GM23248 (cell line): ENCODE results near the gene PDPR. TPM values are rescaled to one million over a fixed set of nuclear protein-coding genes. Genes with fewer than 3 reads are reported as not detected.
"Not testable (repeated sequence)": the region's sequence is repeated elsewhere in the genome, so short reads cannot be mapped to it uniquely, and the experiment has no call there.

ENCODE experiments used
- DNase-seq: peaks from one replicate; pipeline ENCODE4 v3.0.0-alpha.2; 2015
- H2AFZ ChIP-seq: fragments of 200-600 bp; sonication (generic); 2 replicates; pipeline ENCODE4 v1.6.1; 2016; ENCODE audit warnings: antibody characterized with exemption
- H3F3A ChIP-seq: fragments of 200-600 bp; sonication (generic); 2 replicates; pipeline ENCODE4 v1.6.1; 2016; ENCODE audit warnings: mild to moderate bottlenecking, antibody characterized with exemption, mixed run types; ENCODE audit not compliant: insufficient read depth
- H3K27ac ChIP-seq: fragments of 200-600 bp; sonication (generic); 2 replicates; pipeline ENCODE4 v1.5.1; 2016; ENCODE audit warnings: mild to moderate bottlenecking
- H3K27me3 ChIP-seq: fragments of 200-600 bp; sonication (generic); replicated peaks from 2 replicates; pipeline ENCODE4 v1.6.1; 2016; ENCODE audit warnings: mild to moderate bottlenecking; ENCODE audit not compliant: insufficient read depth
- H3K36me3 ChIP-seq: fragments of 200-600 bp; sonication (generic); 2 replicates; pipeline ENCODE4 v1.6.1; 2016; ENCODE audit warnings: low read depth, mild to moderate bottlenecking
- H3K4me1 ChIP-seq: fragments of 200-600 bp; sonication (generic); 2 replicates; pipeline ENCODE4 v1.6.1; 2016; ENCODE audit warnings: mild to moderate bottlenecking; ENCODE audit not compliant: insufficient read depth
- H3K4me2 ChIP-seq: fragments of 200-600 bp; sonication (generic); one replicate; pipeline ENCODE4 v1.6.1; 2016; ENCODE audit warnings: mild to moderate bottlenecking; ENCODE audit not compliant: unreplicated experiment
- H3K4me3 ChIP-seq: fragments of 200-600 bp; sonication (generic); 2 replicates; pipeline ENCODE4 v1.5.1; 2016; ENCODE audit warnings: mild to moderate bottlenecking
- H3K79me2 ChIP-seq: fragments of 200-600 bp; sonication (generic); 2 replicates; pipeline ENCODE4 v1.6.1; 2016; ENCODE audit warnings: mild to moderate bottlenecking; ENCODE audit not compliant: insufficient read depth
- H3K9ac ChIP-seq: fragments of 200-600 bp; sonication (generic); 2 replicates; pipeline ENCODE4 v1.6.1; 2016; ENCODE audit warnings: mild to moderate bottlenecking
- H3K9me2 ChIP-seq: fragments of 200-600 bp; sonication (generic); 2 replicates; pipeline ENCODE4 v1.6.1; 2016; ENCODE audit warnings: mixed run types, mild to moderate bottlenecking, moderate library complexity; ENCODE audit not compliant: insufficient read depth
- H3K9me3 ChIP-seq: fragments of 200-600 bp; sonication (generic); one replicate; pipeline ENCODE4 v1.6.1; 2017; ENCODE audit warnings: low read depth
- H4K20me1 ChIP-seq: fragments of 200-600 bp; sonication (generic); 2 replicates; pipeline ENCODE4 v1.6.0; 2016; ENCODE audit not compliant: insufficient read depth
- WGBS, 2 experiments: methylation state at CpG; one replicate each; pipeline ENCODE4 v1.1.6; 2015 to 2017; ENCODE audit warnings: low lambda C conversion rate in 2 of 2, low coverage in 1 of 2; ENCODE audit errors: missing lambda C conversion rate in 2 of 2; 5-methylcytosine and 5-hydroxymethylcytosine counted together
- in situ Hi-C: fragments of 300-500 bp; cut with MboI; formaldehyde crosslinking; loops from 2 replicates; pipeline ENCODE4 v1.15.0; 2020
- polyA plus RNA-seq: library from polyadenylated mRNA; unstranded; fragments of >200 nt; fragmentation: Nextera tagmentation; extraction: Ambion mirVana; gene quantifications from 2 replicates; pipeline ENCODE4 v1.2.1, GENCODE V29; 2016
- total RNA-seq: library from RNA; depleted of rRNA; stranded (reverse); fragments of >200 nt; shearing (Covaris generic); gene quantifications from 2 replicates; pipeline ENCODE4 v1.2.3, GENCODE V29; 2014

The PDPR gene
- total and polyA plus RNA-seq, 2 experiments from 2014 or later = 5.3 to 8.6 TPM

DNA sequence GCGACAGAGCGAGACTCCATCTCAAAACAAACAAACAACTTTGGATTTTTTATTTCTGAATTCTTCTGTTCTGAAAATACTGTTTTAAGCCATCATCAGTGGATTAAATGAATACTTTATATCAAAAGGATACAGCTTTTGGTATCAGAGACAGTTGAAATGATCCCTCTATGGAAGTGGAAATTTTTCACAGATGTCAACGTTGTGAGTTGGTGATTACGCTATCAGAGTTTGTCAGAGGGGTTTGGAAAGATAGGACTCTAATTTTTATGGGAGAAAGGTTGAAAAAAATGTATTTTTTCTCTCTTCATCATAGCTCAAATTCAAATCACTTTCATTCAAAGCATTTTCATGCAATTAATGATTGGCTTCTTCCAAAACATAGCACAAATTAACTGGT is 30.2 kb upstream of the PDPR start:
- H4K20me1 ChIP-seq, H3K27ac ChIP-seq, in situ Hi-C loops, H3K4me3 ChIP-seq, H3F3A ChIP-seq, DNase-seq, H3K9ac ChIP-seq, H3K36me3 ChIP-seq, H2AFZ ChIP-seq, H3K9me2 ChIP-seq, H3K79me2 ChIP-seq, H3K9me3 ChIP-seq, H3K27me3 ChIP-seq, H3K4me2 ChIP-seq, H3K4me1 ChIP-seq: not testable (repeated sequence)
- 74 to 84% methylated on average over 4 of the region's 4 CpGs for WGBS, 2 experiments

DNA sequence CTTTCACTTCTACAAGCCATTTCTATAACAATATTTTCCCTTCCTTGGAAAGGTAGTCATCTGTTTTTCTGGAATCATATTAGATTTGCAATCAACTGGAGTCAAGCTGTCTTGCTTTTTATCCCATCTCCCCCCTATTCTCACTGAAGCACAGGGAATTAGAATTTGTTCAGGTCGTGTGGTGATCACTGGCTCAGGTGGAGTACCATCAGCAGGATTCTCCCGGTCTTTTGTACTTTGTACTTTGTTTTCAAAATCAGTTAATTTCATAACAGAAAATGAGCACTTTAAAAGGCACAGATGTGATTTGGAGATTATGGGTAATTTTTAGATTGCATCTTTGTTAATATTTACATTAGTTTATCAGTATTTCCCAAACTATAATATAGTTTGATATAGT is 26.0 kb upstream of the PDPR start:
- H3K9me2 ChIP-seq, H3K36me3 ChIP-seq, H4K20me1 ChIP-seq, H3F3A ChIP-seq, H3K79me2 ChIP-seq, H3K27ac ChIP-seq, in situ Hi-C loops, DNase-seq, H3K4me1 ChIP-seq, H2AFZ ChIP-seq, H3K9me3 ChIP-seq, H3K4me2 ChIP-seq, H3K9ac ChIP-seq, H3K27me3 ChIP-seq, H3K4me3 ChIP-seq: not testable (repeated sequence)
- 50 to 52% methylated on average over 2 of the region's 2 CpGs for WGBS, 2 experiments

DNA sequence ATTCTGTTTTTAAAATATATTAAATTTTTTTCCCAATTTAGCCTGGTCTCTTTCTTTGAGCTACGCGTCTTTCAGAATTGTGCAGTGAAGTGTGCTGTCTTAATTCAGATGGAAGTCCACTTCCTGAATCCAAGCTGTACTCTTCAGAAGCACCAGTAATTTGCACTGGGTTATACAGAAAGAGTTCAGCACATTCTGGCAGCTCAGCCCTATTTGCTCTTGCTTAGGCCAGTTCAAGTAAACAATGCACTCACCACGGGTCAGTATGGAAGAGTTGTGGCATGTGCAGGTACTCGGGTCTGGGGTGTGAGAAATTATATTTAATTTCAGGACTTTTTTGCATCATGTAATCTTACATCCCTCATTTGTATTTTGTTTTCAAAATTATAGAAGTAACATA is 25.3 kb upstream of the PDPR start:
- H3F3A ChIP-seq, H4K20me1 ChIP-seq, in situ Hi-C loops, H3K36me3 ChIP-seq, H3K4me1 ChIP-seq, H3K4me3 ChIP-seq, H3K27ac ChIP-seq, H3K9me3 ChIP-seq, H3K9ac ChIP-seq, H3K4me2 ChIP-seq, H2AFZ ChIP-seq, H3K9me2 ChIP-seq, H3K79me2 ChIP-seq, DNase-seq, H3K27me3 ChIP-seq: not testable (repeated sequence)
- WGBS, 2 experiments = 71% methylated on average over 1 of the region's 4 CpGs; no CpG with 5 or more reads in 1 of the 2 experiments

DNA sequence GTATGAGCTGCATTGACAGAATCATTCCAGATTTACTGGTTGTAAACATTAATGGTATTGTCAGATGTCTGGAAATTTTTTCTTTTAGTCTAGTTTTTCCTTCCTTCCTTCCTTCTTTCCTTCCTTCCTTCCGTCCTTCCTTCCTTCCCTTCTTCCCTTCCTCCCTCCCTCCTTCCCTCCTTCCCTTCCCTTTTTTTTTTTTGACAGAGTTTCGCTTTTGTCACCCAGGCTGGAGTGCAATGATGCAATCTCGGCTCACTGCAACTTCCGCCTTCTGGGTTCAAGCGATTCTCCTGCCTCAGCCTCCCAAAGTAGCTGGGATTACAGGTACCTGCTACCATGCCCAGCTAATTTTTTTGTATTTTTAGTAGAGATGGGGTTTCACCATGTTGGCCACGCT is 24.8 kb upstream of the PDPR start:
- H3K4me3 ChIP-seq, H2AFZ ChIP-seq, H4K20me1 ChIP-seq, H3K4me2 ChIP-seq, H3K9ac ChIP-seq, DNase-seq, H3K9me2 ChIP-seq, in situ Hi-C loops, H3K36me3 ChIP-seq, H3K4me1 ChIP-seq, H3K79me2 ChIP-seq, H3F3A ChIP-seq, H3K27ac ChIP-seq, H3K27me3 ChIP-seq, H3K9me3 ChIP-seq: not testable (repeated sequence)
- WGBS, 2 experiments = 83 to 86% methylated on average over 3 to 6 of the region's 6 CpGs

DNA sequence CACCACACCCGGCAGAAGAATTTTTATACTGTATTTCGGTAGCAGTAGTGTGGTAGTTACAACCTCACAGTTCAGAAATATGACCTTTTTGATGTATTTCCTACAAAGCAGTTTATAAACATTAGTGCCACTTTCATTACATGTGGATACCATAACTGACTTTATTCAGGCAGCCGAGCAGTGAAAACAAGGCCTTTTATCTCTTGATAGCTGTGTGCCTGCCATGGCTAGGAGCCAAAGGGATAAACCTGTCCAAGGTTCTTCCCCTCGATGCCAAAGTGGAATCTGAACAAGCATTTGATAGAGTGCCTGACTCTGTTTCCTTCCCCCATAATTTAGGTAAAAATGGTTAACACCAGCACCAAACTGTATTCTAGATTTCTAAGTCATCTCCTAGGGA is 23.0 kb upstream of the PDPR start:
- H4K20me1 ChIP-seq, H3K79me2 ChIP-seq, H3K4me2 ChIP-seq, H3K36me3 ChIP-seq, H2AFZ ChIP-seq, H3K9me2 ChIP-seq, DNase-seq, in situ Hi-C loops, H3F3A ChIP-seq, H3K4me1 ChIP-seq, H3K27ac ChIP-seq, H3K9me3 ChIP-seq, H3K4me3 ChIP-seq, H3K9ac ChIP-seq, H3K27me3 ChIP-seq: not testable (repeated sequence)
- 59 to 63% methylated on average over 4 of the region's 4 CpGs for WGBS, 2 experiments

DNA sequence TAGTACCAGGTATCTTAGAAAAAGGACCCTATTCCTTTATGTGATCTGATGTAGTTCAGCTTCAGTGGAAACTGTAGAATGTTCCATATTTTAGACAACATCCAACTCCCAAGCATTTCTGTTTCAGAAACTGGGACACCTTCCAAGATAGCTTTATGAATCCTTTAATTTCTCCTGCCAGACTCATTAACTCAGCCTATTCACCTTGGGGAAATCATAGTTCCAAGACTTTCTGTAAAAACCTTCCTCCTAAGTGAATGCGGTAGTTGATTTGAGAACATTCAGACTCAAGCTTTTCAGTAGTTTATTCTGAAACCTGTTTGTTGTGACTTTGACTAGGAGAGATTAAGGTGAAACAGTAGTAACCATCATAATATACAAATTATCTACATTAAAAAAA is 20.0 kb upstream of the PDPR start:
- H3K9me3 ChIP-seq, in situ Hi-C loops, H3F3A ChIP-seq, H3K4me3 ChIP-seq, H2AFZ ChIP-seq, H3K9me2 ChIP-seq, H3K27me3 ChIP-seq, H3K4me2 ChIP-seq, H3K4me1 ChIP-seq, H3K9ac ChIP-seq, DNase-seq, H3K36me3 ChIP-seq, H3K27ac ChIP-seq, H3K79me2 ChIP-seq, H4K20me1 ChIP-seq: not testable (repeated sequence)
- WGBS, 2 experiments = 100% methylated on average over 1 of the region's 1 CpG

DNA sequence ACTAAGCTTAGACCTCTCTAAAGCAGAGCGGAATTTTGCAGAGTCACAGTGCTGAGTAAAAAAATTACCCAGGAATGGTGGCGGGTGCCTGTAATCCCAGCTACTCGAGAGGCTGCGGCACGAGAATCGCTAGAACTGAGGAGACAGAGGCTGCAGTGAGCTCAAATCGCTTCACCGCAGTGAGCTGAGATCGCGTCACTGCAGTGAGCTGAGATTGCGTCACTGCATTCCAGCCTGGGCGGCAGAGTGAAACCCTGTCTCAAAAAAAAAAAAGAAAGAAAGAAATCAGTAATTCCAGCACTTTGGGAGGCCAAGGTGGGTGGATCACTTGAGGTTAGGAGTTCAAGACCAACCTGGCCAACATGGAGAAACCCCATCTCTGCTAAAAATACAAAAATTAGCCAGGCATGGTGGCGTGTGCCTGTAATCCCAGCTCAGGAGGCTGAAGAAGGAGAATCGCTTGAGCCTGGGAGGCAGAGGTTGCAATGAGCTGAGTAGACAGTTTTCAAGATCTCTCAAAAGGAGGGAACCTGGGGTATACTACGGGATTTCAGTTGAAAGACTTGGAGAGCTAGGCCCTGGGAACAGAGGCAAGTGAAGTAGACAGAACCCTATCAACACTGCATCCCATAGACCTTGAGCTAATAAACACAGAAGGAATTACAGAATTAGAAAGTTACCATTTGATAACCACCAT is 4.4 kb upstream of the PDPR start:
- H3K9me2 ChIP-seq, H3K27ac ChIP-seq, H3K4me3 ChIP-seq, H2AFZ ChIP-seq, H3K27me3 ChIP-seq, H3K36me3 ChIP-seq, H4K20me1 ChIP-seq, in situ Hi-C loops, H3F3A ChIP-seq, H3K9me3 ChIP-seq, H3K4me2 ChIP-seq, H3K9ac ChIP-seq, H3K4me1 ChIP-seq, H3K79me2 ChIP-seq: not testable (repeated sequence)
- peak; percentile 6 for DNase-seq
- WGBS, 2 experiments = 78 to 81% methylated on average over 14 to 15 of the region's 15 CpGs

DNA sequence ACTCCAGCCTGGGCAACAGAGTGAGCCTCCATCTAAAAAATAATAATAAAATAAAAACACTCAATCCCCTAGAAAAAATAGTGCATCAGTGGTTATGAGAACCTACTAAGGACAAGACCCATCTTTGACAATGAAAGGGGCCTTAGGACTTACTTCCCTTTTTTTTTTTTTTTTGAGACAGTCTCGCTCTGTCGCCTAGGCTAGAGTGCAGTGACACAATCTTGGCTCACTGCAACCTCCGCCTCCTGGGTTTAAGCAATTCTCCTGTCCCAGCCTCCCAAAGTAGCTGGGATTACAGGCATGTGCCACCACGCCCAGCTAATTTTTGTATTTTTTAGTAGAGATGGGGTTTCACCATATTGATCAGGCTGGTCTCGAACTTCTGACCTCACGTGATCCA is 2.0 kb upstream of the PDPR start:
- peaks cover 28% of the 10 kb centered on the region for H3K79me2 ChIP-seq
- H3K4me3 ChIP-seq, H3K27me3 ChIP-seq, H3K9me3 ChIP-seq, H2AFZ ChIP-seq, H3K4me1 ChIP-seq, in situ Hi-C loops, H3K4me2 ChIP-seq, H3K36me3 ChIP-seq, H3F3A ChIP-seq, H3K27ac ChIP-seq, H3K9me2 ChIP-seq, H3K9ac ChIP-seq, H4K20me1 ChIP-seq, DNase-seq: not testable (repeated sequence)
- 92 to 98% methylated on average over 5 to 6 of the region's 6 CpGs for WGBS, 2 experiments
